ENCODE results near the gene IGFBP1.
A peak's percentile ranks its signal among the peaks of the same experiment; 100 is the strongest.

IGFBP1 gene

DNA sequence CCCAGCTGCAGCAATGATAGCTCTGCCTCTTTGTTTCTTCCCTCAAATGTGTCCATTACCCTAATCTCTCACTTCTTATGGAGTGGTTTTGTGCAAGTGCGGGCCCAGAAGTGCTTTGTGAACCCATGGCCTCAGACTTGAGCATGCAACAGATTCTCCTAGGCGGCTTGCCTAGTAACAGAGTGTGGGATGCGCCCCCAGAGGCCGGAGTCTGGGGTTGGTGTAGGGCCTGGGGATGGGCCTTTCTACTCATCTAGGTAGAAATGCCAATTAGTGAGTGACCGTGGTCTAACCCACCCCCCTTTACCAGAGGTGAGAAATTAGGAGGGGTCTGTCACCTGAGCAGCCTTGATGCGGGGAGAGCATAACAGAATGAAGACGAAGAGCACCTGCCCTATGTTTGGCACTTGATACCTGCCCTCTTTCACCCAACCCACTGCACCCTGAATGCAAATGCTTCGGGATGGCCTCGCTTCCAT lies 7.0 kb upstream of the IGFBP1 start:
- no peak for DNase-seq (ENCODE audit: low spot score)

DNA sequence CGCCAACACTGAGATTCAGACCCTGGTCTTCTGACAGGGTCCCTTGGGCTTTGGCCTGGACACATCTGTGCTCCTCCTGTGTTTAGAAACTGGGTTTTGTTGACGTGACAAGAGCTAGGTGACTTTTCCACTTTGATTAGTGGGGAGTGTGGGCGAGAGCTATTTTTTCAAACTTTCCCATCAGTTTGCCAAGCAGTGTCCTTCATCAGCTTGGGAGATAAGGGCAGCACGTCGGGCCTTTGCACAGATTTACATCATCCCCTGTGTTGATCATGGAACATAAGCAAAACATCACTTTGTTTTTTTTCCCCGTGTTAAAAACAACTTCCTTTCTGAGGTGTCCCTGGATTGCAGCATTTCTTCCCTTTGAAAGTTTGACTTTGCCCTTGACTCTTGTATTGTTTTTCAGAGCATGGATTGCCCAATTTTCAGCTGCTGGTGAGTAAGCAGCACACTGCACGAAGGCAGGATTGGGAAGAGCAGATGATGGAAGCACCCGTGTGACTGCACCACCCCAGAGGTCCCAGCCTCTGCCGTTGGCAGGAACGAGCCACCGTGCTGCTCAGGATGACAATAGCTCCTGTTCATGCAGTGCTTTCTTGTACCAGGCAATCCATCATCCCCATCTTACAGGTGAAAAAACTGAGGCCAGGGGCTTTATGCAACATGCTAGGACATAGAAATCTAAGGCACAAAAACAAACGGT lies 6.4 kb upstream of the IGFBP1 start:
- DNase-seq (ENCODE audit: low spot score): peak; percentile 75

GRCh38 chr7:45882465-45882810 lies 5.8 kb upstream of the IGFBP1 start:
- no peak for DNase-seq (ENCODE audit: low spot score)

DNA sequence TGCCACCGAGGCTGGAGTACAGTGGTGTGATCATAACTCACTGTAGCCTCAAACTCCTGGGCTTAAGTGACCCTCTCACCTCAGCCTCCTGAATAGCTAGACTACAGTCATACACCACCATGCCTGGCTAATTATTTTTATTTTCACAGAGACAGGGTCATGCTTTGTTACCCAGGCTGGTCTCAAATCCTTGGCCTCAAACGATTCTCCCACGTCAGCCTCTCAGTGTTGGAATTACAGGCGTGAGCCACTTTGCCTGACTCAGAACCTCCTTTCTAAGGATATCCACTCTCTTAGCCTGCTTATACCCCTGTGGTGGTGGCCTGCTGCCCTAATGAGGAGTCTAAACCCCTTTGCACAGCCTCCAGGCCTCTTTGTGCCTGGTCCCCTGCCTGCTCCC lies 4.2 kb upstream of the IGFBP1 start:
- no peak for DNase-seq (ENCODE audit: low spot score)

DNA sequence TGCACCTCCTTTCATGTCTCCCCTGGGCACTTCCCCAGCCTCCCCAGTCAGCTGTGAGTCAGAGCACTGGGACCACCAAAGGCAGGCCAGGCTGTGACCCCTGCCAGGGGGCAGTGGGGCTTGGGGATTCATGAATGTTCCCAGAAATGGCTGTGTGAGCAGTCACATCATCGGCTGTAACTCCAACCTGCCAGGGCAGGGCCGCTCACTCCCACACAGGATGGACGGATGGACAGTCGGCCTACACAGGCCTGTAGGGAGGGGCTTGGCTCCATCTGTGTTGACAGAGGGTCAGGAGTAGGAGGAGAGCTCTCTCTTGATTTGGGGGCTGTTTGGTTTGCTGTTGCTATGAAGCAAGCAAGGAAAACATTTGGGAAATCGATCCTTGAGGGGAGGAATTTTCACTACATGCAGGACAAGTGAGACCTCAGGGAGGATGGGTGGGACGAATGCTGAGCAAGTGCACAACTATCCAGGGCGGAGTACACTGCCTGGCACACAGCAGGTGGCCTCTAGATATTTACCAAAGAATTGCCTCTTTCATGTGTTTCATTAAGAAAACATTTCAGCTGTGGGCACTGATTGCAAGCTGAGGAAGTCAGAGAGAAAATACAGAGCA lies 2.9 kb upstream of the IGFBP1 start:
- peak; percentile 89 for DNase-seq (ENCODE audit: low spot score)

DNA sequence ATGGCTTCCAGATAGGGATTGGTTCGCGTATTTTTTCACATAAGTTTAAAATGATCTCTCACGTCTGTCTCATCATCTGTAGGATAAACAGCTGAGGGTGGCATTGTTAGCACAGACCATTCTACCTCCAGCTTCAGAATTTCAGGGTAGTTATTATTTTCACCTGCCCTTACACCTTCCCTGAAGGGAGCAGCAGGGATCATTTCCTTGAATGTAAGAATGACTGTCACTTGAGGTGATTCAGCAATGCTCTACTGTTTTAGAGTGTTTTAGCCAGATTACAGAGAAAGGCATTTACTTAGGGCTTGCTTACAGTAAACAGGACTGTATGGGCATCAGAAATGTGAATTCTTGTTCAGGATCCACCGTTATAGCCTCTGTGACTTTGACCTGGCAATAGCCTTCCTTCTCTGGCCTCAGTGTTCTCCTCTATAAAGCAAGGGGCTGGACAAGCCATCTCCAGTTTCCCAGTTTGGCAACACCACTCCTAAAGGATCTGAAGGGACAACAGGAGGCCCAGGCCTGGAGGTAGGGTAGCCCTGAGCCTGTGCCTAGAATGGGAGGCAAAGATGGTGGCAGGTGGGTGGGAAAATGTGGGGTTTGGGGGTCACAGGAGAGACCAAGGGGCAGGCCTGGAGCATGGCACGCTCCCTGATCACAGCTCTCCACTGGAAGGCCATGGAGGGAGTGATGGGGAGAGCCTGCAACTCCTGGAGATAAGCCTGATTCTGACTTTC lies 1.2 kb upstream of the IGFBP1 start:
- DNase-seq (ENCODE audit: low spot score): no peak

GRCh38 chr7:45888993-45889366 lies 692 bp downstream of the IGFBP1 start:
- no peak for DNase-seq (ENCODE audit: low spot score)

- no peak for DNase-seq (ENCODE audit: low spot score)
These were observed 1.2 kb downstream of the IGFBP1 start for GRCh38 chr7:45889367-45890067.

DNA sequence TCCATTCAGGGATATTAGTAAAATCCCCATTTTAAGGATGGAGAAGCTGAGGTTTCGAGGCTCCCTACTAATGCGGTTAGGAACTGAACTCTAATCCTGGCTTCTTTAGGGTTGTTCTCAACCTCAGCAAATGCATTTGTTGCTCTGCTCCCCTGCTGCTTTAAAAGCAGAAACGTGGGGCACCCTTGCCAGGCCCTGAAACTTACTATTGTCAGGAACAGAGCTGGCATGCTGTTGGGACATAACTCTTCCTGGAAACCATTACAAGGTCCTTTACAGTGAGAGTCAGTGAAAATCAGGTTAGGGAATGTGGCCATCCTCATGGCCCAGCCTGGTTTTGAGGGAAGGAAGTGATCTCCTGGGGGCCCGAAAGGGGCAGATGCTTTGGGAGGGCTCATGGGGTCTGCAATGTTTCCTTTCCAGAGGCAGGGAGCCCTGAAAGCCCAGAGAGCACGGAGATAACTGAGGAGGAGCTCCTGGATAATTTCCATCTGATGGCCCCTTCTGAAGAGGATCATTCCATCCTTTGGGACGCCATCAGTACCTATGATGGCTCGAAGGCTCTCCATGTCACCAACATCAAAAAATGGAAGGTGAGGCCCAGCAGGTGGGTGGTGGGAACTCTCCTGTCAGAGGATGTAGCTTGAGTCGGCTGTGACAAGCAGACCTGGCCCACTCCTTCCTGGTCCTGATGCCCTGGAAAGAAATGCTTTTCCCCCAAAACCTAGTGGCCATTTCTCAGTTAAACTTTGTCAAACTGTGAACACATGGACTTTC lies 2.0 kb downstream of the IGFBP1 start:
- DNase-seq (ENCODE audit: low spot score): no peak

GRCh38 chr7:45890902-45891461 lies 2.7 kb downstream of the IGFBP1 start:
- DNase-seq (ENCODE audit: low spot score): peak; percentile 46

DNA sequence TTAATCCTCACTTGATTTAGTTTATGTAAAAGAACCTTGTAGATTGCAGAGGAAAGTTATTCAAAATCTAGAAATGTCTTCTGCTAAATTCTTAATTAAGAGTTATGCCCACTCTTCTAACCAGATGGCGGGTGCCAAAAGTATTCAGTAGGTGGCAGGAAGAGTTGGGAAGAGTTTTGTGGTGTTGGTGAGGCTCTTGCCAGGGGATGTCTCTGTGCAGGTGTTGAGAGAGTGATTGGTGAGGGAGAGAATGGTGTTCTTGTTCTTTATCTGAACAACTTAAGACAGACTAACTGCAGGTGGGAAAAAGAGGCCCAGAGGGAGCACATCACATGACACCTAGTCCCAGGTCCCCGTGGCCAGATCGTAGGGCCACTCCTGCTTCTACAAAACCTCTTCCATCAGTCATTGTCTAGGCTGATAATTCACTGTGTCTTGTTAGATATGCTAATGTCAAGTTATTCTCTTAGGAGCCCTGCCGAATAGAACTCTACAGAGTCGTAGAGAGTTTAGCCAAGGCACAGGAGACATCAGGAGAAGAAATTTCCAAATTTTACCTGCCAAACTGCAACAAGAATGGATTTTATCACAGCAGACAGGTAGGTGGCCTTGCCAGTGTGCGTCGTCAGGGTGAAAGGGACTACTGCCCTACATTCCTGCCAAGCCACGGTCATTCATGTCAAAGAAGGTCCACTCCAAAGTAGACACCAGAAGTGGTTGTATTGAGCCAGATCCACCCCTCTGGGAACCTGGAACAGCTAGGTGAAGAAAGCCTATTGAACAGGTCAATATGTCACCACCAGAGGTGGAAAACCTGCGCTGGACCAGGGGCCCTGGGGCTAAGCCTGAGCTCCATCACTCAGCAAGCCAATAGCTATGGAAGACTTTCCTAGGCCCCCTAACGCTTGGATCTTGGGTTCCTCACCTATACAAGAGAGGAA lies 3.4 kb downstream of the IGFBP1 start:
- no peak for DNase-seq (ENCODE audit: low spot score)

DNA sequence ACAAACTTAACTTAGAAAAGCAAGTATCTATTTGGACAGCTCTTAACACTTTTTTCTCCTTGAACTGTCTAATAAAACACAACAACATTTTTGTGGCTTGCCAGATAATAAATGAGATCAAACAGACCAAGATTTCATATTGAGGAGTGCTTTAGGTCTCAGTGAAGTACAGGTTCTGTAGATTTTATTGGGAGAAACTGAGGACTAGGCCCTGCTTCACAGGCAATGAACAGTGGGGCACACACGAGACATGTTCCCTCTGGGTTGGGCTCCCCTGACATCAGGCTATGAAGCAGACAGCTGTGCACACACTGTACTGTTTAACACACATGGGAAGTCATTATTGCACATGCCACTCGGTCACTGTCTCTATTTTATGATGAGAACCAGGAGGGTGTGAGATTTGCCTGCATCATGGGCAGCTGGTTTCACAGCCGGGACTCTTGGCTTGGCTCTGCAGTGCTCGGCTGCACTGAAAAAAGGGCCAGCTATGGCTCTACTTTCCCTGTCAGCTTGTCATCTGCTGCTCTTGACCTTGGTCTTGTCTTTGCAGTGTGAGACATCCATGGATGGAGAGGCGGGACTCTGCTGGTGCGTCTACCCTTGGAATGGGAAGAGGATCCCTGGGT lies 4.2 kb downstream of the IGFBP1 start:
- DNase-seq (ENCODE audit: low spot score): no peak

DNA sequence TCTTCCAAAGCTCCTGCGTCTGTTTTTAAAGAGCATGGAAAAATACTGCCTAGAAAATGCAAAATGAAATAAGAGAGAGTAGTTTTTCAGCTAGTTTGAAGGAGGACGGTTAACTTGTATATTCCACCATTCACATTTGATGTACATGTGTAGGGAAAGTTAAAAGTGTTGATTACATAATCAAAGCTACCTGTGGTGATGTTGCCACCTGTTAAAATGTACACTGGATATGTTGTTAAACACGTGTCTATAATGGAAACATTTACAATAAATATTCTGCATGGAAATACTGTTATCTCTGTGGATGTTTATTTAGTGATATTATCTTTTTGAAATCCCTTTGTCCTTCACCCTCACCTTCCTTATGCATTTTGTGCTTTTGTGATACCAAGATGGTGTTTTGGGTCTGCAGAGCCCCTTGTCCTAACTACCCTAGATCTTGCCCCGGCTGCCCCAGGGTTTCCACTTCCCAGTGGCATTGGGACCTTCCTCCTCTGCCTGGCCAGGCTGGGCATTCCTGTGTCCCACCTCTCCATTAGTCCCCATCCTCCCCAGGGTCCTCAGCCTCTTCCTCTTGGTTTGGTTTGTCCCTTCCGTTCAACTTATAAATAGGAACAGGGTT lies 5.2 kb downstream of the IGFBP1 start:
- DNase-seq (ENCODE audit: low spot score): no peak

DNA sequence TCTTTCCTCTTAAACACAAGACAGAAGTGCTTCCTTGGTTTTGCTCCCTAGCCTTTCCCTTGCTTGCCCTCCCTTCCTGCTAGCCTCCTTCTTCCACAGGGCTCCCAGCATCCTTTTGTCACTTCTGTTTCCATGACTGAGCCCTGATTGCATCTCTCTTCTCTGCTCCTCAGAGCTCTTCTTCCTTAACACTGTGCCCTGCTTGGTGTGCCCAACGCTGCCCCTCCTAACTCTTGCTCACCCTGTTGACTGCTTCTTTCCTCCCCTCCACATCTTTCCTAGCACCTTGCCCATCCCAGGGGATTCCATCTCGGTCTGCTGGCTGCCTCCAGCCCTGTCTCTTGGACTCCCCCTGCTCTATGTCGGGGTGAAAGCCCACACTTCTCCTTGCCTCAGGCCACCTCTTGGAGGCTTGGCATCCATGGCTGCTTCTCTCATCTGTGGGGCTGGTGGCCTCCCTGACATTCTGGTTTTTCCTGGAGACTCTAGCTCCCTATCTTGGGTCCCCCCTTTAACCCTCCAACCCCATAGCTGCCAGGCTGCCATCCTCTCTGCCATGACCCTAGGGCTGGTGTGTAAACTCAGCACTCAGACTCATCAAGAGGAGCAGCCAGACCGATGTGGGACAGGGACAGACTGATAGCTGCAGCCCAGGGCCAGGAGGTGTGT lies 5.8 kb downstream of the IGFBP1 start:
- no peak for DNase-seq (ENCODE audit: low spot score)

- DNase-seq (ENCODE audit: low spot score): no peak
These were observed 6.4 kb downstream of the IGFBP1 start for GRCh38 chr7:45894665-45895062.

GRCh38 chr7:45897042-45897690 lies 8.9 kb downstream of the IGFBP1 start:
- no peak for DNase-seq (ENCODE audit: low spot score)

- DNase-seq (ENCODE audit: low spot score): no peak
These were observed 9.9 kb downstream of the IGFBP1 start for GRCh38 chr7:45898222-45898621.

DNA sequence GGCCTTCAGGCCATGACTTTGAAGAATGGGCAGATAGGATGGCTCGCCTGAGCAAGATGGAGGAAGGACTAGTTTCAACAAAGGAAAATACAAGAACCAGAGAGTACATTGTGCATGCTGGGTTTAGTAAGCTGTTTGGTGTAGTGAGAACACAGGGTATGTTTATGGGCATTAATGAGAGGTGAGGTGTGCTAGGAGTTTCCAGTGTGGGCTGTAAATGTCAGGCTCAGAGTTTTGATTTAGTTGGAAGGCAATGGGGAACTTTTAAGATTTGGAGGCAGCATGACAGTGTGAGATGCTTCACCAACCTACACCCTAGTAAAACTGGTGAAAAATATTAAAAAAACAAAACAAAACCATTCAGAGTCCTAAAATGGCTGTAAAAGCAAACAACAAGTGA lies 13.3 kb downstream of the IGFBP1 start:
- no peak for DNase-seq (ENCODE audit: low spot score)

Measured in LoVo (cell line).